C4-2B (cell line): ENCODE measurements around the gene RFPL3.
A peak's percentile ranks its signal among the peaks of the same experiment; 100 is the strongest.
"Not testable (repeated sequence)": the region's sequence is repeated elsewhere in the genome, so short reads cannot be mapped to it uniquely, and the experiment has no call there.

Experiments
- H3K27ac ChIP-seq: fragments of 450-650 bp; 2 replicates; pipeline ENCODE4 v1.5.1; 2017
- CTCF ChIP-seq: fragments of 450-650 bp; conservative IDR thresholded peaks from 2 replicates; pipeline ENCODE4 v1.5.1; 2017; ENCODE audit warnings: mild to moderate bottlenecking
- ZFX ChIP-seq: fragments of 450-650 bp; IDR thresholded peaks from 2 replicates; pipeline ENCODE4 v1.6.1; 2017

The RFPL3 gene

DNA sequence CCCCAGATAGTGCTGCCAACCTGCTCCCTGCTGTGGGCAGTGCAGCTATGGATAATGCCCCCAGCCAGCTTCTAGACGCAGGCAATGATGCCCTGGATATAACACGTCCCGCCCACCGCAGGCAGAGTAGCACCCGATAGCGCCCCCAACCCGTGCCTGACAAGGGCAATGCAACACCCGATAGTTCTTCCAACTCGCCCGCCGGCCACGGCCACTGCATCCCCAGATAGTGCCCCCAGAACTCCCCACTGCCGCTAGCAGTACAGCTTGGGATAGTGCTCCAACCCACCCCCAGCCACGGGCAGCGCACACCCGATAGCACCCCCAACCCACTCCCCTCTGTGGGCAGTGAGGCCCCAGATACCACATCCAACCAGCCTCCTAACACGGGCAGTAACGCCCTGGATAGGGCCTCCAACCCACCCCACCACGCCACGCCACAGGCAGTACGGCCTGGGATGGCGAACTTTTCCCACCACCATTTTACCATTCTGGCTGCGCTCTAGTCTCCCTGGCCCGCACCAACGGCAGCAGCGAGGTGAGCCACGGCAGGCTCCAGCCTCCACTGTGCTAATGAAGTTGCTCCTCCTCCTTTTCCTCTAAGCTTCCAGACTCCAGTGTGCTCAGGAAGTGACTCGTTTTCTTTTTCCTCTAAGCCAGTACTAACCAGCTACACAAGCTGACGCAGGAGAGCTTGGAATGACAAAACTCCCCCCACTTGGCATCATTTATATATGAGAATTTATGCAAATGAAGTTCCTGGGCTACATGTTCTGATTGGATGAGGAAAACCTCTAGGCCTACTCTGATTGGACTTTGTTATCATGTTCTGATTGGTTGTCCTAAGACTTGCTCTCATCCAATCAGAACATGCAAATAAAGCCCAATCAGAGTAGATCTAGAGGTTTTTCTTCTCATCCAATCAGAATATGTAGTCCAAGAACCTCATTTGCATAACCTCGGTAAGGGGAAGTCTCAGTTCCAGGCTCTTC, 3.0 kb upstream of the RFPL3 start:
- no peak overlapping the region for H3K27ac ChIP-seq
- TF ChIP-seq CTCF, result no peak
- no peak for TF ChIP-seq ZFX

GRCh38 chr22:32355760-32356159, 1.9 kb upstream of the RFPL3 start:
- TF ChIP-seq ZFX (no peak), CTCF (peak; percentile 51)
- no peak overlapping the region for H3K27ac ChIP-seq

GRCh38 chr22:32360096-32360495, 2.4 kb downstream of the RFPL3 start:
- not testable (repeated sequence) for H3K27ac ChIP-seq

DNA sequence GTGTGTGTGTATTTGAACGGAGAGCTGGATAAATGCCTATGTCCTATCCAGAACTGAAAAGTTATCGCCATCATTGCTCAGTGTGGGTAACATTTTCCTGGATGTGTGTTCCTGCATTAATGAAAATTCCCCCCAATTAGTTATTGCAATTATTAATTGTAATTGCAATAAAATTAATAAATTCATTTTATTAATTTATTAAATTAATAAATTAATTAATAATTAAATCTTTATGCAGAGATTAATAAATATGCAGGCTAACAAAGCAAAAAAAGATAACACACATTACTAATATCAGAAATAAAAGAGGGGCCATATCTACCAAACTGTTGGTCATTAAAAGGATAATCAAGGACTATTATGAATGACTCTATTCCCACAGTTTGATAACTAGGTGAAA, 3.6 kb downstream of the RFPL3 start:
- H3K27ac ChIP-seq, result no peak overlapping the region
- TF ChIP-seq CTCF (no peak), ZFX (no peak)

GRCh38 chr22:32364210-32364609, 6.5 kb downstream of the RFPL3 start:
- H3K27ac ChIP-seq, result no peak overlapping the region
- TF ChIP-seq ZFX, result no peak
- no peak for TF ChIP-seq CTCF

DNA sequence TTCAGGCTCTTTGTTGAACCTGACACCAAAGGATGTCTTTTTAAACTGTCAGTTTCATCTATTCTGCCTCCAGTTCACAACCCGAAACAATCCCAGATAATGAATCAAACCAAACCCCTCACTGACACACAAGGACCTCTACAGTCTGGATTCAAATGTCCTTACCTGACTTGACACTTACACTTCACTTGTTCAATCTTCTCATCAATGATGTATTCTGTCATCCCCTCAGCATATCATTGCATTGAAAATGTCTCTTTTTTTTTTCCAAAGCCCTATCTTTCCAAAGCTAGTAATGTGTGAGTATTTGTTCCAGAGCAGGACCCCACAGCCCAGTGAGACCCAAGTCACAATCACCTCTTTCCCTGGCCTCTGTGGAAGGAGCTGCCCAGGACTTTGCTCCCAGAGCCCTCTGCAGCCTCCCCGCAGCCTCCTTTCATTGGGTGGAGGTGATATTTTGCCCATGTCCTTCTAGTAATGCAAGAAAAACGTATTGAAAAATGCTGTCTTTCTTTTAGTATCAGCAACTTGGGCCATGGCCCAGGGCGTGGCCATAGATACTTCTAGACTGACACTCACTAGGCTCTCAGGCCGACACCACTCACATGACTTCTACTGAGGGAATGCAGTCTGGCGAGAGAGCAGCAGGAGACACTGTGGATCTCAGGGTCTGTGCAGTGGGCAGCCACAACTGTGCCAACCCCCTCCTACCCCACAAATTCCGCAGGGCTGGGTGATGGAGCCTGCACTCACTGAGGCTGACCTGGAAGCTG, 18.2 kb downstream of the RFPL3 start:
- no peak overlapping the region for H3K27ac ChIP-seq
- TF ChIP-seq CTCF (no peak), ZFX (no peak)

- no peak for TF ChIP-seq CTCF
- TF ChIP-seq ZFX, result no peak
- H3K27ac ChIP-seq, result no peak overlapping the region
Observed at GRCh38 chr22:32376681-32377080, 19.0 kb downstream of the RFPL3 start.
